MG63 (cell line): ENCODE measurements around the gene TBC1D7. TPM values are rescaled to one million over a fixed set of nuclear protein-coding genes. Genes with fewer than 3 reads are reported as not detected.

Experiments
- DNase-seq: peaks from one replicate; pipeline ENCODE4 v3.0.0-alpha.2; 2020
- H3K27me3 ChIP-seq: fragments of 250-450 bp; sonication (Bioruptor Pico); 2 replicates; pipeline ENCODE4 v1.5.1; 2020; ENCODE audit warnings: mild to moderate bottlenecking, moderate library complexity
- H3K36me3 ChIP-seq: fragments of 250-450 bp; sonication (Bioruptor Pico); 2 replicates; pipeline ENCODE4 v1.5.1; 2020; ENCODE audit warnings: mild to moderate bottlenecking, moderate library complexity
- H3K4me3 ChIP-seq: fragments of 250-450 bp; sonication (Bioruptor Pico); 2 replicates; pipeline ENCODE4 v1.5.1; 2020; ENCODE audit warnings: mild to moderate bottlenecking, moderate library complexity
- H3K9me3 ChIP-seq: fragments of 250-450 bp; sonication (Bioruptor Pico); 2 replicates; pipeline ENCODE4 v1.5.1; 2020; ENCODE audit warnings: mild to moderate bottlenecking, moderate library complexity
- total RNA-seq: library from RNA; depleted of rRNA; stranded (reverse); fragments of >200 nt; shearing (Covaris generic); gene quantifications from 2 replicates; pipeline ENCODE4 v1.2.3, GENCODE V29; 2014; ENCODE audit warnings: low replicate concordance

TBC1D7 gene
- total RNA-seq, 1 experiment from 2014 or later, result 40.6 TPM

DNA sequence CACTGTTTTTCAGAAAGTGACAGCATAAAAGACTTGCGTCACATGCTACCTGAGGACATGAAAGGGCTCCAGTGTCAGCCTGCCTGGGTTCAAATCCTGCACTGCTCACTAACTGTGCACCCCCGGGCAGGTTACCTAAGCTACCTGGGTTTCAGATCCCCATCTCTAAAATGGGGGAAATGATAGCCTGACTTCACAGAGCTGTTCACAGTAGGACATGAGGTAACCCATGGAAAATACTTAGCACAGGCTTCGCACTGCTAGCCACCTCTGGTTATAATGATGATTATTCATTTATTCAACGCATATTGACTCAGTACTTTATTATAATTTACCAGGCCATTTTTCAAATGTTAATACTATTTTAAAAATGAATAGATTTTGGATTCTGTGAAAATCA is 23.0 kb downstream of the TBC1D7 start:
- Histone ChIP-seq H3K27me3 (no peaks in the 10 kb centered on the region), H3K4me3 (no peak overlapping the region), H3K36me3 (peaks cover 57% of the 10 kb centered on the region), H3K9me3 (no peaks in the 10 kb centered on the region)
- DNase-seq, result no peak

GRCh38 chr6:13304580-13305260 is 23.6 kb downstream of the TBC1D7 start:
- Histone ChIP-seq H3K36me3 (peaks cover 59% of the 10 kb centered on the region), H3K9me3 (no peaks in the 10 kb centered on the region), H3K27me3 (no peaks in the 10 kb centered on the region), H3K4me3 (no peak overlapping the region)
- DNase-seq, result no peak

- DNase-seq, result no peak
- H3K36me3 ChIP-seq, result peaks cover 59% of the 10 kb centered on the region
- no peak overlapping the region for H3K4me3 ChIP-seq
Measured at GRCh38 chr6:13304101-13304500, 24.2 kb downstream of the TBC1D7 start.

DNA sequence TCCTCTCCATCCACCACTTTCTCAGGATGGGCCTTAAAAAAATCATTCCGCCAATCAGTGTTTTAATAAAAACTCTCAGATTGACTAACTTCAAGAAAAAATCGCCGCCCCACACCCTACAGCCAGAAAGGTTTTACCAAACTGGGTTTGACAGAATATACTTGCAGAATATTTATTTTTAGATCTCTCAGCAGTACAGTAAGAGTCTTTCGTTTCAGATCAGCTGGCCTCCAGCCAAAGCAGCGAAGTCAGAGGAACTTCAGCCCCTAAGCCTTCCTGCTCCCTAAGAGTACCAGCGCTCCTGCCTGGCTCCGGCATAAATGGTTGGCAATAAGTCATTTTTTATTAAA is 24.7 kb downstream of the TBC1D7 start:
- Histone ChIP-seq H3K4me3 (no peak overlapping the region), H3K9me3 (no peaks in the 10 kb centered on the region), H3K36me3 (peaks cover 58% of the 10 kb centered on the region), H3K27me3 (no peaks in the 10 kb centered on the region)
- peak; percentile 54 for DNase-seq

More at GRCh38 chr6:13304101-13304500, 24.2 kb downstream of the TBC1D7 start:
- Histone ChIP-seq H3K27me3 (no peaks in the 10 kb centered on the region), H3K9me3 (no peaks in the 10 kb centered on the region)

DNA sequence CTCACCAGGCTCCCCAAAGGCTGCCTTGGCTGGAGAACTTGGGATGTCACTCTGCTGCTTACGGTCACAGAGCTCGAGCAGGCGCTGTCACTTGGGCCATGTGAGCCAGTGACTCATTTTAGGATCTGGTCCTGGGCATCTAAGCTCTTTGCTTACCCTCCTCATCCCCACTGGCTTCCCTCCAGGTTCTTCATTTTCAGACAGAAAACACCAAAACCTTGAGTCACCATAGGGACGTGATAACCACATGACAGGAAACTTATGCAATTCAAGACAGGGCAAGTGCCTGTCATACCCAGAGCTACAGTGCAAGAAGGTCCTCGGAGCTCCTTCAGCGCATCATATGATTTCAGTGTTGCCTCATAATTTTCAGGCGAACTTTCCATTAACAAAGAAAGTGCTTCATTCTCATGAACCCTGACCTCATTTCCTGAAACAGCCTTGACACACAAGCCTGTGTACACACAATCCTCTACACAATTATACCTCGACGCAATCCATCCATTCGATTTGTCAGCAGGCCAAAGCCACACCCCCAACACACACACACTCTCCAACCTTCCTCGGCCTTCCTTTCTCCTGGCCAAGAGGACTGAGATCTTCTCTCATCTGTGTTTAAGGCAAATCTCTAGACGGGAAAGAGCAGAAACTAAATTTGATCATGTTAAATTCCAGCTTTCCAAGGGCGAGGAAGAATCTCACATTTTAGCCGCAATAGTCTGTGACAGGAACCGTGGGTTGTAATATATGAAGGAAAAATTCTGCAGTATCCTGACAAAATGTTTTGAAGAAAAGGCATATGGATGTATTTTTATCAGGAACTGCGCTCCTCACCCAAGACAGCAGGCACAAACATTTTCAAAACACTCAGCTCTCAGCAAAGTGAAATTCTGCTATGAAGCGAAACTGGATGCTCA is 25.3 kb downstream of the TBC1D7 start:
- Histone ChIP-seq H3K36me3 (peaks cover 58% of the 10 kb centered on the region), H3K4me3 (no peak overlapping the region), H3K27me3 (no peaks in the 10 kb centered on the region), H3K9me3 (no peaks in the 10 kb centered on the region)
- peak; percentile 80 for DNase-seq

GRCh38 chr6:13302291-13302690 is 26.0 kb downstream of the TBC1D7 start:
- no peak for DNase-seq
- Histone ChIP-seq H3K9me3 (no peaks in the 10 kb centered on the region), H3K36me3 (peaks cover 58% of the 10 kb centered on the region), H3K27me3 (no peaks in the 10 kb centered on the region), H3K4me3 (no peak overlapping the region)

GRCh38 chr6:13300643-13301590 is 27.4 kb downstream of the TBC1D7 start:
- peaks cover 47% of the 10 kb centered on the region for H3K36me3 ChIP-seq
- no peaks in the 10 kb centered on the region for H3K9me3 ChIP-seq
- no peaks in the 10 kb centered on the region for H3K27me3 ChIP-seq
- no peak overlapping the region for H3K4me3 ChIP-seq
- DNase-seq, result no peak

GRCh38 chr6:13299918-13300317 is 28.4 kb downstream of the TBC1D7 start:
- no peak for DNase-seq
- Histone ChIP-seq H3K36me3 (peaks cover 50% of the 10 kb centered on the region), H3K27me3 (no peaks in the 10 kb centered on the region), H3K9me3 (no peaks in the 10 kb centered on the region), H3K4me3 (no peak overlapping the region)

DNA sequence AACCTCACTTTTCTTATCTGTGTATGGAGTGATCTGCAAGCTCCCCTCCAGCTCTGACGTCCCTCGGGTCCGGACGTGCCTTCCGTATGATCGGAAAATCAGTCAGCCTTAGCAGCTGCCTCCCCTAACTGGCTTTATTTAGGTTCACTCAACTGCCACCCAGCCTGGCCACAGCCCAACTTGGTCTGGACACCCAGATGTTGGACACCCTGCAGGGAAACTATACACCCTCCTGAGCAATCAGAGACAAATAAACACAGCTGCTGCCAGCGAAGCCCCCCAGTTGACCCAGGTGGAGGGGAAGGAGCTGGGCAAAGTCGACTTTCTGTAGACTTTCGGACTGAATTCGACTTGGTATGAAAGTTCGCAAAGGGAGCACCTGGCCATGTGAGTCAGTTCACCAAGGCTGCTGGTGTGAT is 28.9 kb downstream of the TBC1D7 start:
- H3K36me3 ChIP-seq, result peaks cover 50% of the 10 kb centered on the region
- no peaks in the 10 kb centered on the region for H3K9me3 ChIP-seq
- H3K4me3 ChIP-seq, result no peak overlapping the region
- no peaks in the 10 kb centered on the region for H3K27me3 ChIP-seq
- DNase-seq, result no peak

GRCh38 chr6:13298446-13298845 is 29.9 kb downstream of the TBC1D7 start:
- Histone ChIP-seq H3K36me3 (peaks cover 50% of the 10 kb centered on the region), H3K27me3 (no peaks in the 10 kb centered on the region), H3K9me3 (no peaks in the 10 kb centered on the region), H3K4me3 (no peak overlapping the region)
- no peak for DNase-seq

- Histone ChIP-seq H3K36me3 (peaks cover 50% of the 10 kb centered on the region), H3K9me3 (no peaks in the 10 kb centered on the region), H3K27me3 (no peaks in the 10 kb centered on the region), H3K4me3 (no peak overlapping the region)
- DNase-seq, result no peak
Measured at GRCh38 chr6:13297391-13297790, 30.9 kb downstream of the TBC1D7 start.

DNA sequence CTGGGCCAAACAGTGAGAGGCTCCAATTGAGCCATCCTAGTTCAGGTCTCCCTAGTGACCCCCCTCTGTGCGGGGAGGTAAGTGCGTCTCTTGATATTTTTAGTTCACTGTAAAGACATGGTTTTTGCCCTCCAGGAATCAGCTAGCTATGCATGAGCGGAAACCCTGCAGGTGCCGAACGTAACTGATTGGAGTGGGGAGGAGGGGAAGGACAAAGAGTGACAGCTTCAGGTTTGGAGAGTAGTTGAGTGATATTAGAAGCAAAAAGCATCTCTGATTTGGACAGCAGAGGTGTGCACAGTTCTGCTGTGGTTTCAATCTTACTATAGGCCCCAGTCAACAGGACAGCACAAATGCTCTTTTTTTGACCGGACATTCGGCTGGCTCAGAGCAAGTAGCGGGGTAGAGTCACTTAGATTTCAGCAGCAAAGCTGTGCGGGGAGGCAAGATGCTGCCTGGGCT is 31.8 kb downstream of the TBC1D7 start:
- Histone ChIP-seq H3K4me3 (no peak overlapping the region), H3K36me3 (peaks cover 46% of the 10 kb centered on the region), H3K27me3 (no peaks in the 10 kb centered on the region), H3K9me3 (no peaks in the 10 kb centered on the region)
- no peak for DNase-seq

- no peak for DNase-seq
- Histone ChIP-seq H3K27me3 (no peaks in the 10 kb centered on the region), H3K36me3 (peaks cover 46% of the 10 kb centered on the region), H3K4me3 (no peak overlapping the region), H3K9me3 (no peaks in the 10 kb centered on the region)
Measured at GRCh38 chr6:13295576-13295975, 32.8 kb downstream of the TBC1D7 start.

GRCh38 chr6:13294499-13295069 is 33.8 kb downstream of the TBC1D7 start:
- H3K27me3 ChIP-seq, result no peaks in the 10 kb centered on the region
- no peak for DNase-seq
- peaks cover 45% of the 10 kb centered on the region for H3K36me3 ChIP-seq
- H3K4me3 ChIP-seq, result no peak overlapping the region
- H3K9me3 ChIP-seq, result no peaks in the 10 kb centered on the region; the same call in 1 of the 2 replicates

- Histone ChIP-seq H3K4me3 (no peak overlapping the region), H3K27me3 (no peaks in the 10 kb centered on the region)
- DNase-seq, result no peak
Measured at GRCh38 chr6:13292774-13293173, 35.6 kb downstream of the TBC1D7 start.

GRCh38 chr6:13290335-13290734 is 38.0 kb downstream of the TBC1D7 start:
- H3K4me3 ChIP-seq, result no peak overlapping the region
- peaks cover 33% of the 10 kb centered on the region for H3K36me3 ChIP-seq
- DNase-seq, result no peak
- H3K27me3 ChIP-seq, result no peaks in the 10 kb centered on the region
- peaks cover 13% of the 10 kb centered on the region for H3K9me3 ChIP-seq

More at GRCh38 chr6:13292774-13293173, 35.6 kb downstream of the TBC1D7 start:
- Histone ChIP-seq H3K9me3 (peaks cover 4% of the 10 kb centered on the region; the same call in 1 of the 2 replicates), H3K36me3 (peaks cover 38% of the 10 kb centered on the region)
